Calu3 (cell line): ENCODE data around the gene FSCN2. TPM values are rescaled to one million over a fixed set of nuclear protein-coding genes. Genes with fewer than 3 reads are reported as not detected.
A peak's percentile ranks its signal among the peaks of the same experiment; 100 is the strongest.

Experiments used
- BruUV-seq: library from RNA; stranded (reverse); fragments of 400-500 nt; replicated peaks from 2 replicates; lab custom pipeline; 2021; lab: Mats Ljungman, UMichigan
- CTCF ChIA-PET: fragments of 300-600 bp; sonication (Branson Sonifier 250); formaldehyde crosslinking; loops from one replicate; lab custom pipeline; 2022; ENCODE audit warnings: antibody characterized with exemption; lab: Charles Lee
- DNase-seq: peaks from one replicate; pipeline ENCODE4 v3.0.0; 2022
- H3K27ac Mint-ChIP-seq: one replicate; pipeline ENCODE4 v1.8.0; 2022; ENCODE audit warnings: mixed read lengths; ENCODE audit not compliant: unreplicated experiment
- H3K27me3 Mint-ChIP-seq: one replicate; pipeline ENCODE4 v1.8.0; 2022; ENCODE audit warnings: mixed read lengths; ENCODE audit not compliant: unreplicated experiment
- H3K36me3 Mint-ChIP-seq: one replicate; pipeline ENCODE4 v1.8.0; 2022; ENCODE audit warnings: mild to moderate bottlenecking, moderate library complexity, mixed read lengths; ENCODE audit not compliant: insufficient read depth, unreplicated experiment
- H3K4me1 Mint-ChIP-seq: one replicate; pipeline ENCODE4 v1.8.0; 2022; ENCODE audit warnings: mild to moderate bottlenecking, low read depth, mixed read lengths; ENCODE audit not compliant: unreplicated experiment
- H3K4me3 Mint-ChIP-seq: one replicate; pipeline ENCODE4 v1.8.0; 2022; ENCODE audit warnings: mild to moderate bottlenecking, low read depth, moderate library complexity, mixed read lengths; ENCODE audit not compliant: unreplicated experiment
- H3K9me3 Mint-ChIP-seq: one replicate; pipeline ENCODE4 v1.8.0; 2022; ENCODE audit warnings: low read depth, mixed read lengths; ENCODE audit not compliant: unreplicated experiment
- CTCF ChIP-seq: fragments of 200-600 bp; IDR thresholded peaks from one replicate; pipeline ENCODE4 v1.8.0; 2022; ENCODE audit warnings: antibody characterized with exemption; ENCODE audit not compliant: unreplicated experiment
- intact Hi-C: fragments of 100-400 bp; cut with micrococcal nuclease; formaldehyde crosslinking; loops from one replicate; pipeline ENCODE4 v1.10.0; 2022; ENCODE audit not compliant: unreplicated experiment
- total RNA-seq: library from RNA; stranded (reverse); gene quantifications from 2 replicates; pipeline ENCODE4 v1.2.3, GENCODE V29; 2022

The FSCN2 gene
- total RNA-seq, 1 experiment from 2014 or later, result 5.5 TPM

- Mint-ChIP-seq H3K27me3 (no peaks in the 10 kb centered on the region), H3K36me3 (peaks cover 89% of the 10 kb centered on the region), H3K4me3 (peak overlapping the region; percentile 92), H3K4me1 (peaks cover 12% of the 10 kb centered on the region), H3K27ac (no peak overlapping the region), H3K9me3 (no peaks in the 10 kb centered on the region)
- no peak for TF ChIP-seq CTCF
- BruUV-seq, result no TSS peak
- intact Hi-C loops, result no loop called here
- CTCF ChIA-PET, result no interaction called here
- DNase-seq, result no peak
Measured at GRCh38 chr17:81550285-81550684, 22.1 kb downstream of the FSCN2 start.

- H3K9me3 Mint-ChIP-seq, result no peaks in the 10 kb centered on the region
Measured at GRCh38 chr17:81550830-81551457, 22.8 kb downstream of the FSCN2 start.

GRCh38 chr17:81551458-81552243 is 23.5 kb downstream of the FSCN2 start:
- Mint-ChIP-seq H3K27ac (peak overlapping the region; percentile 85), H3K27me3 (no peaks in the 10 kb centered on the region), H3K4me1 (peaks cover 12% of the 10 kb centered on the region), H3K4me3 (peak overlapping the region; percentile 92), H3K36me3 (peaks cover 94% of the 10 kb centered on the region), H3K9me3 (no peaks in the 10 kb centered on the region)
- CTCF ChIA-PET, result interaction anchor here (0.6 to 1.8 kb wide), 3 partner anchors 14 to 191 kb away, joined by 3 to 10 read pairs (median 3); no protein-coding TSS in a partner anchor
- DNase-seq, result peak; percentile 32
- BruUV-seq, result no TSS peak
- TF ChIP-seq CTCF, result no peak
- intact Hi-C loops, result loop anchor here (2.0 kb wide), 1 partner anchor 49 kb away; no protein-coding TSS in a partner anchor

More at GRCh38 chr17:81550830-81551457, 22.8 kb downstream of the FSCN2 start:
- BruUV-seq, result TSS peak; percentile 25
- no peak for DNase-seq
- no peak for TF ChIP-seq CTCF
- Mint-ChIP-seq H3K4me1 (peaks cover 12% of the 10 kb centered on the region), H3K4me3 (peak overlapping the region; percentile 92), H3K36me3 (peaks cover 94% of the 10 kb centered on the region), H3K27me3 (no peaks in the 10 kb centered on the region), H3K27ac (peak overlapping the region; percentile 85)
- intact Hi-C loops, result no loop called here
- CTCF ChIA-PET, result interaction anchor here (1.8 kb wide), 1 partner anchor 15 kb away, joined by 10 read pairs; no protein-coding TSS in a partner anchor

- no peak for TF ChIP-seq CTCF
- CTCF ChIA-PET, result interaction anchor here (0.6 to 1.8 kb wide), 6 partner anchors 9 to 192 kb away, joined by 3 to 10 read pairs (median 3); no protein-coding TSS in a partner anchor
- intact Hi-C loops, result loop anchor here (2.0 kb wide), 1 partner anchor 48 kb away; no protein-coding TSS in a partner anchor
- Mint-ChIP-seq H3K27me3 (no peaks in the 10 kb centered on the region), H3K27ac (peak within 1 kb of the TSS; percentile 85), H3K9me3 (no peaks in the 10 kb centered on the region), H3K36me3 (peaks cover 94% of the 10 kb centered on the region), H3K4me1 (peaks cover 18% of the 10 kb centered on the region), H3K4me3 (peak within 1 kb of the TSS; percentile 92)
- DNase-seq, result peak; percentile 90
- BruUV-seq, result no TSS peak
Measured at GRCh38 chr17:81552244-81553017, 24.3 kb downstream of the FSCN2 start, which contains the start of gene FAAP100. Gene FAAP100, minus strand, starts transcription at chr17:81552353. Its CDS starts 23 bp downstream, at chr17:81552330.
